ENCODE data around the gene TUBB3. TPM values are rescaled to one million over a fixed set of nuclear protein-coding genes. Genes with fewer than 3 reads are reported as not detected.
A peak's percentile ranks its signal among the peaks of the same experiment; 100 is the strongest.

TUBB3 gene
- total RNA-seq, 6 experiments from 2014 or later: 0.13 to 0.86 (median 0.36) TPM; not detected in 2

GRCh38 chr16:89915303-89916232 is 7.6 kb upstream of the TUBB3 start:
- intact Hi-C loops (cut with DNase I): no loop called here
- no peaks in the 10 kb centered on the region for H3K9me3 ChIP-seq
- H3K4me1 ChIP-seq: peaks cover 0 to 4% (median 0%) of the 10 kb centered on the region in 4 donors
- TF ChIP-seq POLR2A (IDR thresholded peaks at IDR 0.05) (no peak), CTCF (IDR thresholded peaks at IDR 0.05) (no peak)
- no peak overlapping the region for H3K4me3 ChIP-seq
- no peak overlapping the region for H3K27ac ChIP-seq
- peaks cover 0 to 7% (median 3%) of the 10 kb centered on the region in 4 donors for H3K36me3 ChIP-seq
- ATAC-seq (peak in 2 of 4 donors; percentile 3 to 4), DNase-seq (no peak)
- H3K27me3 ChIP-seq: no peaks in the 10 kb centered on the region
- WGBS (ENCODE audit: insufficient coverage, low coverage, low lambda C conversion rate, missing lambda C conversion rate): 62% methylated on average over 9 of the region's 40 CpGs

- Histone ChIP-seq H3K4me3 (peak overlapping the region in 1 of 3 donors; percentile 26), H3K27ac (no peak overlapping the region), H3K36me3 (no peaks in the 10 kb centered on the region), H3K9me3 (no peaks in the 10 kb centered on the region), H3K4me1 (peaks cover 0 to 4% (median 0%) of the 10 kb centered on the region in 4 donors), H3K27me3 (peaks cover 0 to 4% of the 10 kb centered on the region in 2 donors)
- WGBS (ENCODE audit: insufficient coverage, low coverage, low lambda C conversion rate, missing lambda C conversion rate): 2% methylated on average over 12 of the region's 39 CpGs
- TF ChIP-seq CTCF (IDR thresholded peaks at IDR 0.05) (no peak), POLR2A (IDR thresholded peaks at IDR 0.05) (peak; percentile 14)
- DNase-seq (peak in 2 of 3 donors; percentile 58 to 61), ATAC-seq (peak; percentile 20 to 63 (median 52))
- intact Hi-C loops (cut with DNase I): no loop called here
These were observed 5.2 kb upstream of the TUBB3 start for GRCh38 chr16:89917773-89918452.

- WGBS (ENCODE audit: insufficient coverage, low coverage, low lambda C conversion rate, missing lambda C conversion rate): 11% methylated on average over 11 of the region's 23 CpGs
- Histone ChIP-seq H3K4me1 (peaks cover 0 to 4% (median 0%) of the 10 kb centered on the region in 4 donors), H3K9me3 (no peaks in the 10 kb centered on the region), H3K36me3 (no peaks in the 10 kb centered on the region), H3K27ac (no peak within 1 kb of the TSS), H3K4me3 (peak within 1 kb of the TSS in 1 of 3 donors; percentile 26), H3K27me3 (peaks cover 0 to 12% of the 10 kb centered on the region in 2 donors)
- ATAC-seq (no peak), DNase-seq (peak in 1 of 3 donors; percentile 43)
- TF ChIP-seq POLR2A (IDR thresholded peaks at IDR 0.05) (no peak), CTCF (IDR thresholded peaks at IDR 0.05) (peak in 2 of 4 donors; percentile 15)
- intact Hi-C loops (cut with DNase I): no loop called here
These were observed 4.4 kb upstream of the TUBB3 start, which contains the start of gene MC1R for GRCh38 chr16:89918453-89919347. Gene MC1R, plus strand, starts transcription at chr16:89918862. Its CDS starts 397 bp downstream, at chr16:89919259.

Data from right lobe of liver (tissue), 6 donors.